HG02884 (cell line): ENCODE results near the gene CLEC18B.
"Not testable (repeated sequence)": the region's sequence is repeated elsewhere in the genome, so short reads cannot be mapped to it uniquely, and the experiment has no call there.

Experiments used
- ATAC-seq: cut with Tn5 transposase; IDR thresholded peaks from one replicate; pipeline ENCODE4 v1.9.1; 2021; ENCODE audit warnings: mild to moderate bottlenecking, moderate library complexity; ENCODE audit not compliant: unreplicated experiment

CLEC18B gene

DNA sequence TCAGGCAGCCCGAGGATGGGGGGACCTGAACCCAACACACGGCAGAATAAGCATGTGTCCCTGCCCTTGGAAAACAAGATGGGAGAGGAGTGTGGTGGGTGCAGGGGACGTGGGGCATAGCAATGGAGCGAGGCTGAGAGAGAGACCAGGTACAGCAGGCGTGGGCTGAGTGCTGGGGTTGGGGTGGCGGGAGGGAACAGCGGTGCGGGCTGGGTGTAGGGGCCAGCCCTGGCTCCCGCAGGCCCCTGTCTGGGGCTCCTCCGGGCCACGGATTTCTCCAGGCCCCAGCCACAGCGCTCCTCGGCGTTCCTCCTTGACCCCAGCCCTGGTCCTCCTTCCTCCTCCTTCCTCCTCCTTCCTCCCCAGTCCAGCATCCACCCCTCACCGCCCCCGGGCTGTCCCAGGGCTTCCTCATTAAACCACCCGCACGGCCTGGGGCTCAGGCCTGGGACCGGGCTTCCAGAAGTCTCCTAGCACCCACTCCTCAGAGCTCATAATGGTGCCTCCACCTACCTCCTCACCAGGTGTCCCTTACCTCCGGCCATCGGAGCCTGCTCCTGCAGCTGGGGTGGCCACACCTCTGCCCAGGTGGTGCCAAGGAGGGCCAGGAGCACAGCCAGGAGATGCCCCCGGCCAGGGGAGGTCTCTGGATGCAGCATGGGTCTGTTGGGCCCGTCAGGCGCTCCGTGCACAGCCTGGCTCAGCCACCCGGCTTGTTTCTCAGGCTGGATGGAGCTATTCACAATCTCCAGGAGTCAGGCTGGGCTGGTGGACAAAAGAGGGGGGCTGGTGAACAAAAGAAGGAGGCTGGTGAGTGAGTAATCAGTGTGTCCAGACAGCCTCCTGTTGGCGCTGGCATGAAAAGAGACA is at the start of gene CLEC18B:
Gene CLEC18B, minus strand, starts transcription at position 867 of the 870 bp plus-strand sequence. Its CDS starts 208 bp downstream, at position 659.
- not testable (repeated sequence) for ATAC-seq

DNA sequence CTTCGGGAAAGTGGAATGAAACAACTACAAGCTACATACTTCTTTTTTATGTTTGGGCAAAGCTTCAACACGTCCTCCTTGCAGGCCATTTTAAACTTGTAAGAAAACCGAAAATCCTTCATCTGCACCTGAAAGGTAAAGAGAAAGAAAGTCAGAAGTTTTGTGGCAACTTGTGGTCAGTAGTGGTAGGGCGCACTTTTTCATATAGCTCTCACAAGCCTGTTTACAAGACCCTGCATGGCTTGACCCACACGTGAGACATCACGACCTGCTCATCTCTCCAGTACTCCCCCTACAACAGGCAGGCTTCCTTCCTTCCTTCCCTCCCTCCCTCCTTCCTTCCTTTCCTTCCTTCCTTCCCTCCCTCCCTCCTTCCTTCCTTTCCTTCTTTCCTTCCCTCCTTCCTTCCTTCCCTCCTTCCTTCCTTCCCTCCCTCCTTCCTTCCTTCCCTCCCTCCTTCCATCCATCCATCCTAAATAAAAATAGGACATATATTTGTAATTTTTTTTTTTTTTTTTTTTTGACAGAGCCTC is 48.7 kb upstream of the CLEC18B start:
- no peak for ATAC-seq

DNA sequence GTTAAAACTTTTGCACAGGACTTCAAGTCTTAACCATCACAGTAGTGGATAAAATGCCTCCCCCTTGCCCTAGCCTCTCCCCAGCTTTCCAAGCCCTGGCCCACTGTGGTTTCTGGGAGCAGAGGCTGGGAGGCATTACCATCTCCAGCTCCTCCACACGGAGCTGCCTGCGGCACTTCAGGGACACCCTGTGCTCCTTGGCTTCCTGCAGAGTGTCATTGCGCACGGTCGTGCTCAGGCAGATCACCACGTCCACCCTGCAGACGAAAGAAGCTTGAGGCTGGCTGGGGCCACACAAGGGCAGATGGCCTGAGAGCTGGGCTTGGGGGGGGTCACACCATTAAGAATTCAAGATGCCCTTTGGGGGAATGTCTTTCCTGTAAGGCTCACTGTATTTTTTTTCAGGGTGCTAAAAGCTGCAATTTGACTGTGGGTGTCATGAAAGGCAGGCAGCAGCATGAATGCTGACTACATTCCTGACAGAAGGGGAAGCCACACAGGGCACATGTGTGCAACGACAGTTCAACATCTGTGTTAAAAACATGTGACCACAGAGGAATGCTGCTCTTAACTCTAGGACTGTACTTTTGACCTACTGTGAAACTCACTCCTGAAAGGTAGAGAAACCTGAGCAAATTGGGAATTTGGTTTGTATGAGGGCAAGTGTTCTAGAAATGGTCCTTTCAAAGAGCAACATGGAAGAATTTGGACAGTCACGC is 47.7 kb upstream of the CLEC18B start:
- ATAC-seq: no peak

DNA sequence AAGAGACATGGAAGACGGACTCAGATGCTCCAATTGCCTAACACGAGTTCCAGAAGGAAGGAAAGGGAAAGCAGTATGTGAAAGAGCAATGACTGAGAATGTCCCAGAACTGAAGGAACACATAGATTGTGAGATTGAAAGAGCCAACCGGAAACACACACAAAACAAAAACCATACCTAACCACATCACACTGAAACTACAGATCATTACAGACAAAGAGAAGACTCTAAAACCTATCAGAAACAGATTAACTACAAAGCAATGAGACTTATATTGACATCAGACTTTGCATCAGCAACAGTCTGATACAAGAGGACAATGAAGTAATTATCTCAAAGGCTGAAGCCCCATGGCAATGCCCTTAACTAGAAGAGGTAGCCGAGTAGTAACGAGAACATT is 45.6 kb upstream of the CLEC18B start:
- ATAC-seq: peak; percentile 53

DNA sequence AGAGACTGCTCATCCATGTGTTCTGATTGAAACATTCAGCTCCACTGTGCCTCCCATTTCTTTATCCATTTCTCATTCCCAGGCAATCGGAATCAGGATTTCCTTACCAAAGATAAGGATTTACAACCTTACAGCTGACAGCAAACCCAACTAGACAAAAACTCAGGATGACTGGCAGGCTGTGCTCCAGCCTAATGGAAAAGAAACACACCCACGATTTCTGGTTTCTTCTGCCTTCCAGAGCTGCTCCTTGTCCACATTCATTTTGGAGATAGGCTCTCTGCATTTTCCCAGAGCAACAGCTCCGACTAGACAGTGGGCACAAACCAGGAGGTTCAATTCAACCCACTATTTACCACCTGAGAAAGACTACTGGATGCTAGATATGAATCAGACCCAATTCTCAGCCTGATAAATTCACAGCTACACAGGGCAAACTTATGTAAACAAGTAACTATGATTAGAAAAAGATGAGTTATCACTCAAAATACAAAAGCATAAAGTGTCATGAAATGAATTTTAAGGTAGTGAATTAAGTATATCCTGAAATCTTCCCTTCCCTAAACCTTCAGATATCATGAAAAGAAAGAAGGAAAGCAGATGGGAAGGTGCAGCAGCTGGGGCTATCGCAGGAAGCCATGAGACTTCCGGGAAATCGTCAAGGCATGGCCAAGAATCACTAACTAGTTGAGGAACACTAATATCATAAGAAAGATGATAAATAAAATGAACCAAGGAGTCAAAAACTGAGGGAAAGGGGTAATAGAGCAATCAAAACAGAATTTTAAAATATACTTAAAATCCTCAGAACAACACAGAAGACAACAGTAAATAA is 44.8 kb upstream of the CLEC18B start:
- ATAC-seq: no peak

DNA sequence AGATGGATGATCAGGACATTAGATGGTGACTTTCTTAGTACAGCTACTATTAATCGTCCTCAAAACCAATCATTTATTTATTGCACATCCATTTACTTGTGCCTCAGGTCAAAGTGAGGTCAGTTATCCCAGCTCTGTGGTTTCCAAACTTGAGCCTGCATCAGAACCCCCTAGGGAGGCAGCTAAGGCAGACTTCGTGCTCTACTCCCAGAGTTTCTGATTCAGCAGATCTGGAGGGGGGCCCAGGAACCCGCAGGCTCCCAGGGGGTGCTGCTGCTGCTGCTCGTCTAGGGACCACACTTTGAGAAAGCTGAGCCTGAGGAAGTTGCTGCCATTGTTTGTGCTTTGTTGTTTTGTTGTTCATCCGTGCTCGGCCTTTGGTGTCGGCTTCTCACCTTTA is 44.0 kb upstream of the CLEC18B start:
- no peak for ATAC-seq

DNA sequence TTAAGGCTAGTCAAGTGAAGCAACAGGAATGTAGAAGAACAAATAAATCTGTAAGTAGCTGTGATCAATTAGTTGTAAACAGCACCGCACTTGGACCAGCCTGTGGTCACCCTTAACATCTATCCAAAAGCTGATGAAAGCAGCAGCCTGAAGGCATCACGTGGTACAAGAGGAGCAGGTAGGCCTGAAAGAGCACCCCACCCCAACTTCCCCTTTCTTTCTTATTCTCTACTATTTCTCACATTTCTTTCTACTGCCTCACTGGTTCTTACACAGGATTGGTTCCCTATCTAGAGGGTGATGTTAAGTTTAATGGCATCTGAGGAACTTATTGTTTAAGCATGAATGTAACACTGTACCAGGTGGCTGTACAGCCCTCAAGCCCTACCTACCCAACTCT is 42.6 kb upstream of the CLEC18B start:
- ATAC-seq: no peak

DNA sequence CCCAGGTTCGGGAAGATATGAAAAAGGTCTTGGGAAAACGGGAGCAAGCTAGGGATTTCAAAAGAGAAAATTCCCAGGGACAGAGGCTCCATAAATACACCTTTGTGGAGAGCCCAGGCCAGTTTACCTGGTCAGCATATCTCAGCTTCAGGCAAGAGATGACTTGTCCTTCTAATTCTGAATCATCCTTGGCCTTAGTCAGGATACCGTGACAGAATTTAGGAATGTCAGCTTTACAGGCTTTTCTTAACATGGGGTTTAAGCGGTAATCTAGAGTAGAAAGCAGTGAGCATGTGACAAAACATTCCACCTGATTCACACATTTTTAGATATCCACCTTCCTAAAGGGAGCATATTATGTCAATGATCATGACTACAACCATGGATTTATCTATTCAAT is 41.1 kb upstream of the CLEC18B start:
- no peak for ATAC-seq

DNA sequence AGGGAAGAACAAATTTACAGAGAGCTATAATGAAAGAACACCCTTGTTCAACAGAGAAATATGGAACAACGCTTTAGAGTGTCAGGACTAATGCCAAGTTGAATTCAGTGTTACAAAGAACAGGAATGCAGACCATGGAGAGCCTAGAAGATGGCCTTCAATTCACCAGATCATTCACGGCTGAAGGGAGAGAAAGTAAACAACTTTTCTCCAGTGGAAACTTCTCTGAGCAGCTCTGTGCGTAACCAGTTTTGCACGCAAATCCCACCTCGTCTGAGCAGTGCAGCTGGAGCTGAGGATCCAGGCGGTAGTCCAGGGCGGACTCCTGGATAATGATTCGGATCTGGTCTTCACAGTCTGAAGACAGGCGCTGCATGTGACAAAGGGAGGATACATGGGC is 40.5 kb upstream of the CLEC18B start:
- ATAC-seq: no peak

DNA sequence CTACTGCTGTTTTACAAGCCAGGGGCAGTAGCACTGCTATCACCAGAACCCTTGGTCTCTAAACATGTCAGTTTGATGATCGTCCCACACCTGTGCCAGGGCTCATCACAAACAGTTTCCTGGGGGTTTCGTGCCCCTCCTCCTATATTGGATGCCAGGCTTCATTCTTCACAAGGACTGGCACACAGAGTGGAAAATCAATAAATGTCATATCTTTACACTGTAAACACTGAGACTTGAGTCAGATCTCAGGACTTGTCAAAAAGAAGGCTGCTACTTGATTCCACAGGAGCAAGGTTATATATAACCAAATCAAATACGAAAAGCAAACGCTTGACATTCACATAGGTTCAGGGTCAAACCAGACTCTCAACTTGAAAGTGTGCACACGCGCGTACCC is 39.3 kb upstream of the CLEC18B start:
- ATAC-seq: no peak

DNA sequence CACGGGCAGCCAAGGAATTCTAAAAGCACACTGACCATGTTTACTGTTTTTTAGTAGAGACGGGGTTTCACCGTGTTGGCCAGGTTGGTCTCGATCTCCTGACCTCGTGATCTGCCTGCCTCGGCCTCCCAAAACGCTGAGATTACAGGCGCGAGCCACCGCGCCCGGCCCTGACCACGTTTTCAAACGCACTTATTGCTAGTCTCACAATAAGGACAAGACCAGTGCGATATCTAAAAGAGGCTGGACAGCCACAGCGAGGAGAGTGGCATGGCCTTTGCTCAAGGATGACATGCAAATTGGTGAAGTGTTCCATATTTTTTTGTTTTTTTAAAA is 35.0 kb upstream of the CLEC18B start:
- ATAC-seq: no peak

DNA sequence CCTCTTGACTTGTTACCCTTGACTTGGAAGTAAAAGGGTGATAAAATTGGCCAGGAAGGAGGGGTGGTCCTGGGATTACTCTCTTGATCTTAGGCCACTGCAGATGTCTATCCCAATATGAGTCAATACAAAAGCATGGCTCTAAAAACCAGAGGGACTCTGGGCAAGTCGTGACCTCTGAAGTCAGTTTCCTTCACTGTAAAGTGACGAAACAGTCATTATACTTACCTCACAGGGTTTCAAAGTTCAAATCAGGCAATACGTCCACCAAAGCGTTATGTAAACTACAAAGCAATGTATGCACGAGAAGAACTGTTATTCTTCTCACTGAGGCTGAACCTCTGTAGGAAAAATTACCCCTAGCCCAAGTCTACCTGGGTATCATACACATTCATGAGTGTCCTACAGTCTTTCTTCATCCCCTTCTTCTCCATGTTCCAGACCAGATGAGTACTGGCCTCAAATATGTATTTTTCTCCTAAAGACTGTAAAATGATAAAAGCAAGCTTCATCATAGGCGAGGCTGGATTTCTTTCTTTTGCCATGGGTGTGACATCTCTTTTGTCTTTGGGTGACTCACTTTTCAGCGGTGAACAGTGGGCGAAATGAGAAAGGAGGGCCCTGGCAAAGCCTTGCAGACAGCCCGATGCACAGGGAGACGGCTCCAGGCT is 34.5 kb upstream of the CLEC18B start:
- no peak for ATAC-seq

DNA sequence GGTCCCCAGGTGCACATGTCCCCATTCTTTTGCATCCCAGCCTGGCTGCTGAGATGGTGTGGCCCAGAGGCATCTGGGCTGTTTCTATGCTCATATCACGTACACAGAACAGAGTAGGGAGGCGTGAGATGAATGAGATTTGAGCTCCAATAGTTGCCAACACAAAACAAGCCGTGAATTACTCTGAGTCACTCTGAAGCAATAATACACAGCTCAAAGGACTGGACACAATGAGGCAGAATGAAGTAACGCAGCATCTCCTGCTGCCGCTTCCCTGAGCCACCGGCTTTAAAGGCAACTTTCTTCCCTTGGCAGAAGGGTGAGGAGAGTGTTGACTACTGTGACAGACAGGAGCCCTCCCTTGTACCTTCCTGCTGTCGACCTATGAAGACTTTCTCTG is 33.9 kb upstream of the CLEC18B start:
- ATAC-seq: no peak

DNA sequence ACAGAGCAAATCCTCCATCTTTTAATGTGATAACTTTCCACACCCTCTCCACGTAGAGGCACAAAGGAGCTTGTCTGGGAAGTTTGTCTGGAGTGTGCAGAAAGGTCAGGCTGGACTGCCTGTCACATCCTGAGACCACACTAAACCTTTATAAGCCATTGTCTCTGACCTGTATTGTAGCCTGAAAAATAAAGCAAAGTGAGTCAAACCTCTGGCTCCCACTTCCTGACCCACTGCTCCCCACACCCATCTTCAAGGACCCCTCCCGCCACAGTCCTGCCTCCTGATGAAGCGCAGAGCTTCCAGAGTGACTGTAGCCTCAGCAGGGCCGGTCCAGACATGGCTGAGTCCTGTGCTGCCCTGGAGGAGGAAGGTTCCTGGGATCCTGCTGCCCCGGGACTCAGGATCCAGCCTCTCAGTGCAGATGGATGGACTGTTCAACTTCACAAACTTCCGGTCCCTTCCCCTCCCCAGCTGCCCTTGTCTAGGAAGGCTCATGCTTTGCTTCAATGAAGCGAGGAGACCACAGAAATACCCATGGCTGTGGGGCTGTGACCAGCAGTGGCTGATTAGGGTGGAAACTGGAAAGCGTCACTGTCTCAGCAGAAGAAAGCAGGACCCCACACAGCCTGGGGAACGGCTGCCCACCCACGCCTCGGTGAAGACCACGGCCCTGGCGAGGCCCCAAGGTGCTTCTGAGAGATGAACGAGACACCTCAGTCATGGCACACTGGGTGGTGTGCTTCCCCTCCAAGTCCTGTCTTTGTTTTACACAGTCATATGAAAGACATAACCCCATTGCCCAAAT is 30.9 kb upstream of the CLEC18B start:
- peak; percentile 90 for ATAC-seq

DNA sequence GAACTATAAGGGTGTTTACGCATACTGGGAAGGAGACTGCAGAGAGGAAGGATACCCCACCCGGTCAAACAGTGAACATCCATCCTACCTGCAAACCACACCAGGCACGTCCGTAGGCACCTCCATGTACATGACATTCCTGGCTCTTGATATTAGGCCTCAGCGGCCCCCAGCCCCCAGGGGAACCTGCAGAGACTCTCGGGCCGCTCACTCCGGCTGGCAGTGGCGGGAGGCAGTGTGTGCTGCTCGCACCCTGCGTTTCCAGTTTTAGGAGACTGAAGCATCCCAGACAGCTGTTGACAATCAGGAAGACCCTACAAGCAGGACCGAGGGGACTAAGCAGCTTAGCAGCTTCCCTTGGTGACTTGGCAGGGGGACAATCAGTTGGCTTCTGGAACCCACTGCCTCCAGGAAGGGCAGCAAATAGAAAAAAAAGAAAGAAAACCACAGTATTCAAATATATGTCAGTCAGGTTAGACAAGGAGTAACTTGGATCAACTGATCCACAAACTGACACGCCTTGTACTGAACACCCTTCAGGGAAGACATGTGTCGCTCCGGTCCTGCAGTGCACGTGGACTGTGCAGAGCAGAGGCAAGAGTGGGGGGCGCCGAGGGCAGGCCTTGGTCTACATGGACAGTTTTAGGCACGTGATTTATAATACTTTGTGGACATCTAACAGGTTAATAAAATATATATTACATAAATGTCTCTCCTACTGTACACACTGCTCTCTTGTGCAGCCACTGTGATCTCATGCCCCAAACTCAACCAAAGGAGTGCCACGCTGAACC is 29.9 kb upstream of the CLEC18B start:
- ATAC-seq: no peak

DNA sequence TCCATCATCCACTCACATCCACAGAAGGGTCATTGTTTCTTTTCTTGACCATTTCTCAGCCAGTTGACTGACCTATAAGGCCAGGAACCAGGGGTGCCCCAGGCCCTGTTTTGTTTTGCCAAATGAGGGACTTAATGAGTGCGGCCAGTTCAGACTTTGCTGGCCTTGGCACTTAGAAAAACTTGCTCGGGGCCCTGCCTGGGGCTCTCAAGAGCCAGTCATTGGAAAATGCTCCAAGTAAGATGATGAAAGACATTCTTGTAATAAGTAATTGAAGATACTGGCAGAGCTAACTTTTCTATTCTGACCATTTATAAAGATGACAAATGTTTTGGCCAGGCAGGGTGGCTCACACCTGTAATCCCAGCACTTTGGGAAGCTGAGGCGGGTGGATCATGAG is 29.0 kb upstream of the CLEC18B start:
- no peak for ATAC-seq

DNA sequence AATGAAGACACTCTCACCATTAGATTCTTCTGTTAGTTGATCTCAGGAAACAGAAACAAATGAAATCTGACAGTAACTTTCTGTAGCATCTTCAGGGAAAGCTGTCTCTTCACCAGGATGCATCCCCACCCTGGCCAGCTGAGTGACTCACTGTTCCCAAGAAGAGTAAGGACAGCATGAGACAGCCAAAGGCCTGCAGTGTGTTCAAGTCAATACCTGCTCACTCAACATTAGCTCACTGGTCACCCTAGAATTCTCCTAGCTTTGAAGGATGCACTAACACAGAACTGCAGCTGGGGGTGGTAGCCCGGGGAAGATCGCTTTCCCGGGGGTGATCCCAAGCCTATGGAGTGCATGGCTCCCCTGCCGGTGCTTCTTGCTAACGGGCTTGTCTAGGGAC is 28.2 kb upstream of the CLEC18B start:
- ATAC-seq: no peak

DNA sequence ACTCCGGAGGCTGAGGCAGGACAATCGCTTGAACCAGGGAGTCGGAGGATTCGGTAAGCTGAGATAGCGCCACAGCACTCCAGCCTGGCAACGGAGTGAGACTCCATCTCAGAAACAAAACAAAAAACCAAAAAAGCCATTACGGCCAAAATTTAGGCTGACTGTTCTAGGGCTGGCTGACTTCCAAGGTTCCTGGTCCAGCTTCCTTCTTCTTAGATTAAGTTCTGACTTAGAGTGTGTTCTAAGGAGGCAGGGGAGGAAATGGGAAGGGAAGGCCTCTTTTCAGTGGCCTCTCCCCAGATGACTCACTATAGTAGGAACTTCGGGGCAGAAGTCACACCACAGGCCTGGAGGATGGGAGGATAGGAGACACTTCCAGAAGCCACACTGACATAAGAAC is 27.7 kb upstream of the CLEC18B start:
- ATAC-seq: no peak

DNA sequence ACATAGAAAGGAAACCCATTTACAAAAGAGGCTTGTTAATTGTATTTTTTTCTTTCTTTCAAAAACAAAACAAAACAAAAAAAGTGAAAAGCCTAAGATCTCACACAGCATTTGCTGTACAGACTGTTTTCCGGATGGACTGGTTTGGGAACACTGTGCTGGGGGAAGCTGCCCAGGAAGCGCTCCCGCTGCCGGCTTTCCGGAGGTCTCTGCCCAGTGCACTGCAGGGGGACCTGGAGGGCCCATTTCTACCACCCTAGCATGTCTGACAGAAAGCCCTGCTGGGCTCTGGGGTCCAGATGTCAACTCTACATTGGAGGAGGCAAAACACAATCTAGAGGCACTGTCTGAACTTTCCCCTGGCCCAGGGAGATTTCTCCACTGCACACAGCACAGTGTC is 26.3 kb upstream of the CLEC18B start:
- no peak for ATAC-seq
